ENCODE results near the gene CD44.

Gene CD44

GRCh38 chr11:35112056-35112845, 26.7 kb upstream of the CD44 start:
- no peak for DNase-seq (ENCODE audit: low spot score)

- no peak for DNase-seq (ENCODE audit: low spot score)
These were observed 26.2 kb upstream of the CD44 start for GRCh38 chr11:35112846-35113105.

DNA sequence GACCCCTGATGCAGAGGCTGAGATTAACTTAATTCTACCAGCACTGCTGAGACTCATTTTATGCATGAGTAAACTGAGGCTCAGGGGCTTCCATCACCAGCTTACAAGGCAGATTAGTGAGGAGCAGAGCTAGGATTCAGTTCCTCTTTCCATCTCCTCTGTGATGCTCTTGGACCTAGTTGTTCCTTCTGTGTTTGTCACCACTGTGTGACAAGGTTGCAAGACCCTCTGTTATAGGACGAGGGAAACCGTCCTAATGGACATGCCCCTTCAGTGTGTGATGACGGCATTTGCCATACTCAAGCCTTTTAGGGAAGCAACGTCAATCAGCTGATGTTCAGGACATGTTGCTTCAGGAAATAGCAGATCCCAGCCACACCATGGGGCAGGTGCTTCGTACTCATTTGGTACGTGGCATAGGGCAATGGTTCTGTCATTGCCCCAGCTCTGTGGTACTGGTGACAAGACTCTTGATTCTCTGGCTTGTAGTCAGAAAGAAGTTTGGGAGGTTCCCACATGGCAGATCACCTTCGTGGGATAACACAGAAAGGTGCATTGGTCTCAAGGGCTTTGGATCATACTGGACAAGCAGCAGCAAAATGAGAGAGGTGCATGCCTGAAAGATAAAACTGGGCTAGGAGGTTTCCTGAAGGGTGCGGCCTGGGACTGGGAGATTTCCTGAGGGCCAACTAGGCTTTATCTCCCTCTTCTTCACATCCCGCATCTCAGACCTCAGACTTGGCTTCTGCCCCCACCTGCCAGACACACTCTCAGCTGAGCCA, 23.9 kb upstream of the CD44 start:
- DNase-seq (ENCODE audit: low spot score): no peak

- DNase-seq (ENCODE audit: low spot score): no peak
These were observed 23.3 kb upstream of the CD44 start for GRCh38 chr11:35115688-35116030.

DNA sequence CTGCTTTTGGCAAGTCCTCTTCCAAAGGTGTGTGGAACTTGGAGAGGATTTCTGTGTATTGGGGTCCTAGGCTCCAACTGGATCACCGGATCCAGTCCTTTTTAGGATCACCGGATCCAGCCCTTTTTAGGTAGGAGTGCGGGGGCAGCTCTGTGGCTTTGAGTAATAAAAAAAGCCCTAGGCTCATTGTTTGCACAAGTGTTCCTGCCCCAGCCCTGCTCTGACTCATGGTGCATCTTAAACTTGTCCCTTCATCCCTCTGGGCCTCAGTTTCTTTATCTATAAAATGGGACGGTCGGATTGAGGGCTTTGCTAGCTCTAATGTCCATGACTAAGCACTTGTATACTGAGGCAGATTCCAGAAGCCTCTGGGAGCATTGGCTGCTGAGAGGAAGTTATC, 22.7 kb upstream of the CD44 start:
- DNase-seq (ENCODE audit: low spot score): no peak

DNA sequence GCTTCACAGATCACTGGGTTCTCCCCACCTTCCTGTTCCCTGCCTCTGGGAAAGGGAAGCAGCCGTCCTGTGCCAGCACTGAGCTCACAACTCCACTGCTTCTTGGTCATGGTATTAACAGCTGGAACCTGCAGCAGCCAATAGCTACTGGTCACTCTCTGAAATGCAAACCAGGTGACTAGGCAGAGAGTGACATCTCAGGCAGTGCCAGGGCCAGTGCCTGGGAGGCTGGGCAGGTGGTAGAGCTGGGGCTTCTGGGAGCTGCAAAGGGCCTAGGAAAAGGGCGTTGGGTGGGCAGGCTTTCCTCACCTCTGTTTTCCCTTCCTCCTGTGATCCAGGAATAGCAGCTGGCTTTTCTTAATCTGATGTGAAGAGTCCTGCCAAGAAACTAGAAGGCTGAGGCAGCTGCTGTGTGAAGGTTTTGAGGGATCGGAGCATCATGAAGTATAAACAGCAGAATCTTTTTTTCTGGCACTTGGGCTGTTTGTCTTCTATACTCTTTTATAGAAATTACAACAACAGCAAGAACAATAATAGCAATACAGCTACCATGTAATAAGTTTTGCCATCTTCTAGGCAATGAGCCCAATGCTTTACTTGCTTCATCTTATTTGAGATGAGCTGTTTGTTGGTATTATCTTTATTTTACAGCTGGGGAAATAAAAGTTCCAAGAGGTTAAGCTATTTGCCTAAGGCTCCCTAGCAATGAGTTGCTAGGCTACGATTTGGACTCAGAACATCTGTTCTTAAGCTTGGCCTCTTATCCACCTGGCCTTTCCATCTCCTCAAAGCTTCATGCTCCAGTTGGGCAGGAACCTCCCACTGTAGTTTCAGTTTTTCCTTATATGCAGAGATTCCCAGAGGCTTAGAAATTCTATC, 22.0 kb upstream of the CD44 start:
- DNase-seq (ENCODE audit: low spot score): no peak

GRCh38 chr11:35118906-35119305, 20.1 kb upstream of the CD44 start:
- DNase-seq (ENCODE audit: low spot score): no peak

GRCh38 chr11:35121326-35121865, 17.6 kb upstream of the CD44 start:
- no peak for DNase-seq (ENCODE audit: low spot score)

DNA sequence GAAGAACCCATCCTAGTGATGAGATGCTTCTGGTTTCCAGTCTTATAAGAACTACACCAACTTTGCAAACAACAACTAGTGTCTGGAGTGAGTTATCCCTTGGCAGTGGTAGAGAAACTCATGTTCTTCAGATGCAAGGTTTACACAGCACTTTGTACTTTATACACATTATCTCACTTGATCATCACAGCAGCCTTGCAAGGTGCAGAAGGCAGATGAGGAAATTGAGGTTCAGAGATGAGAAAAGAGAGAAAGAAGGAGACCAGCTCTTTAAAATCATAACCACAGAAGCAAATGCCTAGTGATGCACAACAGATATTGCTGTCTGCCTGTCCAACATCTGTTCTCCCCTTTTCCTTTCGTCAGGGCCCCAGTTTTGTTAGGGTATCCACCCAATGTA, 16.7 kb upstream of the CD44 start:
- no peak for DNase-seq (ENCODE audit: low spot score)

- no peak for DNase-seq (ENCODE audit: low spot score)
These were observed 12.7 kb upstream of the CD44 start for GRCh38 chr11:35126000-35126878.

GRCh38 chr11:35126879-35127581, 11.9 kb upstream of the CD44 start:
- DNase-seq (ENCODE audit: low spot score): no peak

DNA sequence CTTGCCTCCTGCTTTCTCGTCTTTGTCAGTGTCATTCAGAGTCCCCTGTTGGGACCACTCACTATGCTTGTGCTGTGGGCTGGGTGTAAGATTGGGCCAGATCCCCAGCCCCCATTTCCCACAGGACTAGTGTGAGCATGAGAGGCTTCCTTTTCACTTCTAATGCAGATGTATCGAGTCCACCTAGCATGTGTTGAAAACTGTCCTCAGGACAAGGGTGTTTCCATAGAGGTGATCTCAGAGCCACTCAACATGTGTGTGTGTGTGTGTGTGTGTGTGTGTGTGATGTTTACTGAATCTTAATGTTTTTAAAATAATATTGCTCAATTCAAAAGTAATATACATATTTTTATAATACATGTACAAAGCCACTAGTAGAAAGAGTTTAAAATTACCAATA, 11.4 kb upstream of the CD44 start:
- DNase-seq (ENCODE audit: low spot score): no peak

GRCh38 chr11:35131094-35131493, 7.9 kb upstream of the CD44 start:
- no peak for DNase-seq (ENCODE audit: low spot score)

DNA sequence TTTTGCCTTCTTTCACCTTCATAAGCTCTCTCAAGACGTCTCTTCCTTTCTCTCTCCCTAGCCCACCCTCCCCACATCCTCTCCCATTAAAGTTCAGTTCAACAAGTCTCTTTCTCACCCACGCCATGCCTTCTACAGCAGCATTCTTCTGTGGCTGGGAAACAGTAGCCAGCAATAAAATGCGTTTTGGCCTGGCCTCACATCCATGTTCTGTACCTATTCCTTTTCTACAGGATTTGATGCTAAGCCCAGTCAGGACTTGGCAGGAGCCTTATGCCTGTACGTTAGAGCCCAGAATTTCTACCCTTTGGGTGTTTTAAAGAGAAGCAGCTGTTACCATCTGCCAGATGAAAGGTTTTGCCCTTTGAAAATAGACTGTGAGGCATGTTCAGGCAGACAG, 7.1 kb upstream of the CD44 start:
- no peak for DNase-seq (ENCODE audit: low spot score)

GRCh38 chr11:35133656-35134055, 5.3 kb upstream of the CD44 start:
- DNase-seq (ENCODE audit: low spot score): no peak

DNA sequence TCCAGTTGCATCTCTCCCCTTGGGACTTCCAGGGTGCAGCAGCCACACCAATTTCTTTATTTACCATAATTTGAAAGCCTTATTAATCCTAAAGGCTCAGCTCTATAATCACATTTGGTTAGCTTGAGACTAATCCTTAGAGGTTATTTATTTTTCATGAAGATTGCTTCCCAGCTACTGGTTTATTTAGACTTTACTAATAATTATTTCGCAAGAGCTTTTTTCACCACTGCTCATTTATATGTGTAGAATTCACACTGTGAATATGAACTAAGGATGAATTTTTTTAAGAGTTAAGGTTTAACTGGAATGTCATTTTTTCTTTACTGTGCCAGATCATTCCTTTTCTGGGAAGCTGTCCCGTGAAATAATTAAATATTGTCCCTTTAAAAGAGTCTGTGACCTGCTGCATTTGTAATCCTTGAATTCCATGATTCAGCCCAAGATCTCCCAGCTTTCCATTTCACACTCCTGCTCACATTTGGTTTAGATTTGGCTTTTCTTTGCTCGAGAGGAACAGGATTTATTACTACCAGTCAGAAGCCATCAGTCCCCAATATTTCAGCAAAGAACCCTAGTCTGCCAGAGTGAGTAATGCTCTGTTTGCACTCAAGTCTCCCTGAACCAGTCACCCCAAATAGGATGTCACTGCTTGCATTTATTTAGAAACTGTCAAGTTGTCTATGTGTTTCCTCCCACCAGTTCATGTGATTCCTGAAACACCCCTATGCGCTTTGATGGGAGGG, 4.4 kb upstream of the CD44 start:
- DNase-seq (ENCODE audit: low spot score): no peak

GRCh38 chr11:35135222-35135621, 3.7 kb upstream of the CD44 start:
- DNase-seq (ENCODE audit: low spot score): no peak

DNA sequence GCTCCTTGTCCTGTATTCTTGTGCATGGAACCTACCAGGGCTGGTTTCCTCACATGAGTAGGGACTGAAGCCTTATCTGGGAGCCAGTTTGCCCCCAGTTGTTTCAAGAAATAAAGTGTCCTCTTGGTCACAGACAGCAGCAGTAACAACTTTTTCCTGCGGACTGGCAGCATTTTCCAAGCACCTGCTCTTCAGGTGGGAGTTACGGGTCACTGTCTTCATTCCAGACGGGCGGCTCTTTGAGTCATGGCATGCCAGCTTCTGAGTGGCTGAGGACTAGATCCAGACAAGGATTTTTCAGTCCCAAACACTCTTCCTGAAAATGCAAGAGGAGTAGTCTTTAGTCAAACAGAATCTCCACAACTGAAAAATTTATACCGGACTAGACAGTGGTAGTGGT, 2.7 kb upstream of the CD44 start:
- no peak for DNase-seq (ENCODE audit: low spot score)

DNA sequence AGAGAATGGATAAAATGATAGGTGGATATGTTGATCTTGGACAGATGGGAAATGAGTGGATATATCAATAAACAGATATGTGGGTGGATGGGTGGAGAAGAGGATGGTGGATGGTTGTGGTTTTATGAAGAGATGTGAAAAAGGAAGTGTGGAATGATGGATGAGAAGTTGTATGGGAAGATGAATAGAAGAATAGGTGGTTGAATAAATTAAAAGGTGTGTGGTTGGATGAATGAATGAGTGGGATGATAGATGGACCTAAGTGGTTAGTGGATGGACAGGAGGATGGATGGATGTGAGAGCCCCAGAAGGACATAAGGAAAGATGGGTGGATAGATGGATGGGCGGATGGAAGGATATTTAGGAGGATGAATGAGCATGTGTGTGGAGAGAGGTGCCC, 913 bp upstream of the CD44 start:
- DNase-seq (ENCODE audit: low spot score): no peak

- no peak for DNase-seq (ENCODE audit: low spot score)
These were observed 397 bp upstream of the CD44 start for GRCh38 chr11:35138606-35138942.

All from iPS-NIHi11 (cell line).